ENCODE results near the gene SMARCD2. TPM values are rescaled to one million over a fixed set of nuclear protein-coding genes. Genes with fewer than 3 reads are reported as not detected.
A peak's percentile ranks its signal among the peaks of the same experiment; 100 is the strongest.

Gene SMARCD2
- total and polyA plus RNA-seq, 2 of the 13 experiments (the other 11 are each of a cell fraction or from before 2014, with no cell fraction given), result 122 to 150 TPM

- TF ChIP-seq BATF2 (CRISPR knock-in tag; IDR thresholded peaks at IDR 0.05) (0 out of 2 replicates have a peak, but pooled peaks have one; percentile 16), BRD4 (CRISPR knock-in tag; IDR thresholded peaks at IDR 0.05) (peak; percentile 13; the same call in 1 of the 2 replicates), NFATC3 (CRISPR knock-in tag; IDR thresholded peaks at IDR 0.05) (0 out of 2 replicates have a peak, but pooled peaks have one; percentile 0), CSRNP1 (CRISPR knock-in tag; IDR thresholded peaks at IDR 0.05) (no peak), NFKB2 (CRISPR knock-in tag; IDR thresholded peaks at IDR 0.05; ENCODE audit: borderline replicate concordance) (0 out of 2 replicates have a peak, but pooled peaks have one; percentile 18), HNRNPUL1 (IDR thresholded peaks at IDR 0.05; ENCODE audit: low read depth, low read length) (no peak), SNAPC2 (CRISPR knock-in tag; IDR thresholded peaks at IDR 0.05) (0 out of 2 replicates have a peak, but pooled peaks have one; percentile 40), AHR (CRISPR knock-in tag; IDR thresholded peaks at IDR 0.05) (peak; percentile 80), ZNF891 (CRISPR knock-in tag; IDR thresholded peaks at IDR 0.05) (peak; percentile 56; the same call in 1 of the 2 replicates), HDAC1 (CRISPR knock-in tag; IDR thresholded peaks at IDR 0.05) (peak; percentile 9; the same call in 1 of the 2 replicates), DNMT3B (CRISPR knock-in tag; conservative IDR thresholded peaks at IDR 0.05) (0 out of 2 replicates have a peak, but pooled peaks have one; percentile 71), ZNF737 (CRISPR knock-in tag; IDR thresholded peaks at IDR 0.05; ENCODE audit: borderline replicate concordance) (no peak; the same call in 1 of the 2 replicates), ZNF768 (CRISPR knock-in tag; IDR thresholded peaks at IDR 0.05) (peak; percentile 57; the same call in 1 of the 2 replicates)
Measured at GRCh38 chr17:63826468-63827001, 15.9 kb downstream of the SMARCD2 start (continued).
